ENCODE measurements around the gene TAS2R38.

DNA sequence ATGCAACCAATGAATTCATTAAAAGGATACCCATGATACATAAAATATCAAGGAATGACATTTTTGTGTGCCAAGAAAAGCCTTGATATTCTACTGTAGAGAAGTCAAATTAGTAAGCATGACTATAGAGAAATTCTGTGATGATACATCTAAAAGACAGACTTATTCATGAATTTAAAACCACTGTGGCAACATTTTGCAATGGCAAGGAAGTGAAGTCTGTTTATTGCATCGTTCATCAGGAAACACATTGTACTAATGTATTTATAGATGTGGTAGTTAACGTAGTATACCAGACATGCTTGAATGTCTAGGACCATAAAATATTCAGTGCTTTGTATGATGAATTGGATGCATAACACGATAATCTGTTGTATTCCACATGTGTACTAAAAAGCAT is 17.5 kb downstream of the TAS2R38 start:
- TF ChIP-seq, protein P1, sequence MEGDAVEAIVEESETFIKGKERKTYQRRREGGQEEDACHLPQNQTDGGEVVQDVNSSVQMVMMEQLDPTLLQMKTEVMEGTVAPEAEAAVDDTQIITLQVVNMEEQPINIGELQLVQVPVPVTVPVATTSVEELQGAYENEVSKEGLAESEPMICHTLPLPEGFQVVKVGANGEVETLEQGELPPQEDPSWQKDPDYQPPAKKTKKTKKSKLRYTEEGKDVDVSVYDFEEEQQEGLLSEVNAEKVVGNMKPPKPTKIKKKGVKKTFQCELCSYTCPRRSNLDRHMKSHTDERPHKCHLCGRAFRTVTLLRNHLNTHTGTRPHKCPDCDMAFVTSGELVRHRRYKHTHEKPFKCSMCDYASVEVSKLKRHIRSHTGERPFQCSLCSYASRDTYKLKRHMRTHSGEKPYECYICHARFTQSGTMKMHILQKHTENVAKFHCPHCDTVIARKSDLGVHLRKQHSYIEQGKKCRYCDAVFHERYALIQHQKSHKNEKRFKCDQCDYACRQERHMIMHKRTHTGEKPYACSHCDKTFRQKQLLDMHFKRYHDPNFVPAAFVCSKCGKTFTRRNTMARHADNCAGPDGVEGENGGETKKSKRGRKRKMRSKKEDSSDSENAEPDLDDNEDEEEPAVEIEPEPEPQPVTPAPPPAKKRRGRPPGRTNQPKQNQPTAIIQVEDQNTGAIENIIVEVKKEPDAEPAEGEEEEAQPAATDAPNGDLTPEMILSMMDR (IDR thresholded peaks at IDR 0.05): no peak
- TF ChIP-seq POLR2A (IDR thresholded peaks at IDR 0.05) (no peak), EP300 (IDR thresholded peaks at IDR 0.05) (no peak), POLR2AphosphoS5 (IDR thresholded peaks at IDR 0.05) (no peak)

Data from stomach (tissue), 4 donors.